B cell (primary cell): ENCODE data around the gene AGT.

Experiments
- EZH2 ChIP-seq: IDR thresholded peaks from 2 replicates; pipeline ENCODE4 v1.6.1; 2012; ENCODE audit warnings: borderline replicate concordance, low read depth, mild to moderate bottlenecking, moderate library complexity, low read length; ENCODE audit not compliant: insufficient read depth, poor library complexity, severe bottlenecking
- TF ChIP-seq, protein P1 (sequence below): fragments of 200-600 bp; IDR thresholded peaks from one replicate; pipeline ENCODE4 v1.8.0; 2022; ENCODE audit warnings: antibody characterized with exemption, mild to moderate bottlenecking

- TF ChIP-seq, protein P1, sequence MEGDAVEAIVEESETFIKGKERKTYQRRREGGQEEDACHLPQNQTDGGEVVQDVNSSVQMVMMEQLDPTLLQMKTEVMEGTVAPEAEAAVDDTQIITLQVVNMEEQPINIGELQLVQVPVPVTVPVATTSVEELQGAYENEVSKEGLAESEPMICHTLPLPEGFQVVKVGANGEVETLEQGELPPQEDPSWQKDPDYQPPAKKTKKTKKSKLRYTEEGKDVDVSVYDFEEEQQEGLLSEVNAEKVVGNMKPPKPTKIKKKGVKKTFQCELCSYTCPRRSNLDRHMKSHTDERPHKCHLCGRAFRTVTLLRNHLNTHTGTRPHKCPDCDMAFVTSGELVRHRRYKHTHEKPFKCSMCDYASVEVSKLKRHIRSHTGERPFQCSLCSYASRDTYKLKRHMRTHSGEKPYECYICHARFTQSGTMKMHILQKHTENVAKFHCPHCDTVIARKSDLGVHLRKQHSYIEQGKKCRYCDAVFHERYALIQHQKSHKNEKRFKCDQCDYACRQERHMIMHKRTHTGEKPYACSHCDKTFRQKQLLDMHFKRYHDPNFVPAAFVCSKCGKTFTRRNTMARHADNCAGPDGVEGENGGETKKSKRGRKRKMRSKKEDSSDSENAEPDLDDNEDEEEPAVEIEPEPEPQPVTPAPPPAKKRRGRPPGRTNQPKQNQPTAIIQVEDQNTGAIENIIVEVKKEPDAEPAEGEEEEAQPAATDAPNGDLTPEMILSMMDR, result no peak
- TF ChIP-seq EZH2, result no peak
These were observed 5.0 kb downstream of the AGT start for GRCh38 chr1:230708631-230709580.
